Lower leg skin (tissue), 4 donors: Measurements from ENCODE around the gene ISG20L2. TPM values are rescaled to one million over a fixed set of nuclear protein-coding genes. Genes with fewer than 3 reads are reported as not detected.
A peak's percentile ranks its signal among the peaks of the same experiment; 100 is the strongest.

Experiments used
- DNase-seq, 2 donors: peaks; one replicate each; pipeline ENCODE4 v3.0.0-alpha.2; 2019; ENCODE audit warnings: low spot score in 2 of 2
- H3K4me3 ChIP-seq: fragments of 200-600 bp; sonication (generic); 2 replicates; pipeline ENCODE4 v1.5.1; 2017; ENCODE audit warnings: mild to moderate bottlenecking, low read depth; ENCODE audit not compliant: poor library complexity, severe bottlenecking
- POLR2A ChIP-seq, 2 donors: fragments of 450-650 bp; IDR thresholded peaks; one replicate each; pipeline ENCODE4 v1.6.1; 2016 to 2017; ENCODE audit warnings: antibody characterized with exemption in 2 of 2, mild to moderate bottlenecking in 1 of 2, moderate library complexity in 1 of 2
- WGBS, 2 donors: methylation state at CpG; one replicate each; pipeline ENCODE4 v1.1.5; 2018; 5-methylcytosine and 5-hydroxymethylcytosine counted together
- intact Hi-C: fragments of 100-400 bp; cut with DNase I; formaldehyde crosslinking; loops from one replicate; pipeline ENCODE4 v1.15.0; 2023; ENCODE audit warnings: low total_unique reads
- total RNA-seq, 4 donors: library from RNA; depleted of rRNA; stranded (reverse); fragments of >200 nt; gene quantifications; one replicate each; pipeline ENCODE4 v1.1.0, GENCODE V29; 2016
- TF ChIP-seq, protein P1 (sequence below), 3 donors: fragments of 450-650 bp; IDR thresholded peaks; one replicate each; pipeline ENCODE4 v1.5.1; 2016; ENCODE audit warnings: antibody characterized with exemption in 3 of 3, mild to moderate bottlenecking in 3 of 3, moderate library complexity in 2 of 3

The ISG20L2 gene
- total RNA-seq, 4 donors from 2014 or later, result 13.4 to 21.4 (median 16.7) TPM

DNA sequence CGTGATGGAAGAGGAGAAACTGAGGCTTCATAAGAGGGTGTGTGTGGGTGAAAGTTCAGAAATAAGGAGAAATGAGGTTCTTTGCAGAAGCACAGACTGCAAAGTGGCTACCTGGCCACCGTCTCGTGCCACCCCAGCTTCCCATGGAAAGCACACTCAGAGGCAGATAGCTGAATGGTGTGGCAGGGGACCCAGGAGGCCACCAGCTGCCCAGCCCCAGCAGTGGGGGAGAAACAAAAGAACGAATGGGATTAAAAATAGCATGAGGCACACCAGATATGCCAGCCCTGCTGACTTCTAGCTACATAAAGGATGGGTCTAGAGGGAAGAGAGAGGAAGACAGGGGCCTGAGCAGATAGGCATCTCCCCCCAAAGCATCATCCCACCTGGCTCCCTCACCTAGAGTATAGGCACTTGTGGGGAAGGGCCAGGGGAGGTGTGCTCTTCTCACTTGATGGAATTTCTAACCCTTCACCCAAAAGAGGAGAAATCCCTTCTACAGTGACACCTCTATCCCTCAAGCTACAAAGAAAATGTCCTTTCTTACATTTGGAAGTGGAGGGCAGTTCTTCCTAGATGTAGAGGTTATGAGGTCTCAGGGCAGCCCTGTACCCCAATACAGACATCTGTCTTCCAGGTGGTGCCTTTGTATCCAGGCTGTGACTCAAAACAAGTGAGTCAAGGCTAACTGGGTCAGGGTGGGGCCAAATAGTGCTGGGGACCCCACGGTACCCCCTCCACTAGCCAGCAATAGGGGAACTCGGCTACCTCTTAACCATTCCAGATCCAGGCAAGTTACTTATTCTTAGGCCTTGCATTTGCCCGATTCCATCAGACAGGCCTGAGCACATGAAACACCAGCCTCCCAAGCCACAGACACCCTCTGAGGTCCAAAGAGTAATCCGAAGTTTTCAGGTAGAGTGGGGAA is 19.4 kb upstream of the ISG20L2 start:
- TF ChIP-seq POLR2A (IDR thresholded peaks at IDR 0.05), result no peak
- TF ChIP-seq, protein P1, sequence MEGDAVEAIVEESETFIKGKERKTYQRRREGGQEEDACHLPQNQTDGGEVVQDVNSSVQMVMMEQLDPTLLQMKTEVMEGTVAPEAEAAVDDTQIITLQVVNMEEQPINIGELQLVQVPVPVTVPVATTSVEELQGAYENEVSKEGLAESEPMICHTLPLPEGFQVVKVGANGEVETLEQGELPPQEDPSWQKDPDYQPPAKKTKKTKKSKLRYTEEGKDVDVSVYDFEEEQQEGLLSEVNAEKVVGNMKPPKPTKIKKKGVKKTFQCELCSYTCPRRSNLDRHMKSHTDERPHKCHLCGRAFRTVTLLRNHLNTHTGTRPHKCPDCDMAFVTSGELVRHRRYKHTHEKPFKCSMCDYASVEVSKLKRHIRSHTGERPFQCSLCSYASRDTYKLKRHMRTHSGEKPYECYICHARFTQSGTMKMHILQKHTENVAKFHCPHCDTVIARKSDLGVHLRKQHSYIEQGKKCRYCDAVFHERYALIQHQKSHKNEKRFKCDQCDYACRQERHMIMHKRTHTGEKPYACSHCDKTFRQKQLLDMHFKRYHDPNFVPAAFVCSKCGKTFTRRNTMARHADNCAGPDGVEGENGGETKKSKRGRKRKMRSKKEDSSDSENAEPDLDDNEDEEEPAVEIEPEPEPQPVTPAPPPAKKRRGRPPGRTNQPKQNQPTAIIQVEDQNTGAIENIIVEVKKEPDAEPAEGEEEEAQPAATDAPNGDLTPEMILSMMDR (IDR thresholded peaks at IDR 0.05), result no peak
- DNase-seq, result no peak
- intact Hi-C loops, result no loop called here
- H3K4me3 ChIP-seq, result peak overlapping the region; percentile 19
- WGBS, 2 donors, result 2 to 6% methylated on average over 8 of the region's 8 CpGs

DNA sequence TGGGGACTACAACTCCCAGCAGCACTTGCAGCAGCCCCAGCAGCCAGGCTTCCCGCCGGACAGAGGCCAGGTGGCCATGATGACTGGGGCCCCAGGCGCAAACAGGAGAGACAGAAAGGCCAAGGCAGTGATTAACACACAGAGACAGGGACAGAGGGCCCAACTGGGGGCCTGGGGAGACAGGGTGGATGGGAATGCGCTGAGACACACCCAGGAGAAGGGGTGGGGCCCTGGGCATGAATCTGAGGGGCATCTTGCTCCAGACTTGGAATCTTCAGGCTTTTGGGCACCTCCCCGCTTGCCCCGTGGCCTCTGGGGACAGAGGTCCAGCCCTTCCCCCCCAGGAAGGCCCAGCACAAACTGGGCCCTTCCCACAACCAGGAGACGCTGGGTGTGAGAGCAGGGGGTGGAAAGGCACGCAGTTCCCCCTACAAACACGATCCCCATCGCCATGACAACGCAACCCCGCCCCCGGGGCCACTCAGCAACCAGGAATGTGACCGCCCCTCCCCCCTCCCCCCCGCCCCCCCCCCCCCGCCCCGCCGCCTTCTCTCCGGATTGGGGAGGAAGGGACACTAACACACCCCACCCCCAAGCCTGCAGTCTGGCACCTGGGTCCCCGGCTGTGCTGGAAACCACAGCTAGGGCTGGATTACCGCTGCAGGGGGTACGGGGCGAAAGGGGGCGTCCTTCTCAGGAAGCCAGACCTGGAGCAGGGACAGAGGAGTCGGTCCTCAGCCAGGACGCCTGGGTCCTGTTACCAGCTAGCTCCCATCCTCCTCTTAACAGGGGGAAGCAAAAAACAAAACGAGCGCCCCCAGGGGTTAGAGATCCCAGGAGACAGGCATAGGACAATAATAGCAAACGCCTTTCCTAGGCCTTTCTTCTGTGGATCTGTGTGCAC is 18.4 kb upstream of the ISG20L2 start:
- intact Hi-C loops, result no loop called here
- TF ChIP-seq, protein P1 (IDR thresholded peaks at IDR 0.05), result no peak
- TF ChIP-seq POLR2A (IDR thresholded peaks at IDR 0.05), result no peak
- peak overlapping the region; percentile 19 for H3K4me3 ChIP-seq
- DNase-seq, result peak; percentile 93 to 99
- WGBS, 2 donors, result 1% methylated on average over 18 to 22 of the region's 29 CpGs

DNA sequence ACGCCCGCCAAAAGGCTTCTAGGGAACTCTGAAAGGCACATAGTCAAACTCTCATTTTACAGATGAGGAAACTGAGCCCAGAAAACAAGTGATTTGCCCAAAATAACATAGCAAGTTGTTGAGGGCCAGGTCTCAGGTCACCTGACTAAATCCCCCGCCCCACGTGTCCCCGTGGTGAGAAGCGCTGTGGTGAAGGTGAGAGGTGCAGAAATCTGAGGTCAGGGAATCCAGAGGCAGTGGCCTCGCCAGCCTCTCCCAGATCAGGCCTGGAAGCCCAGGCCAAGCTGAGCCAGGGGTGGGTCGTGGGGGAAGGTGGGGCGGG is 17.8 kb upstream of the ISG20L2 start:
- TF ChIP-seq POLR2A (IDR thresholded peaks at IDR 0.05), result no peak
- TF ChIP-seq, protein P1 (IDR thresholded peaks at IDR 0.05), result no peak
- H3K4me3 ChIP-seq, result no peak overlapping the region
- intact Hi-C loops, result no loop called here
- 51 to 62% methylated on average over 8 to 9 of the region's 9 CpGs for WGBS, 2 donors
- no peak for DNase-seq

DNA sequence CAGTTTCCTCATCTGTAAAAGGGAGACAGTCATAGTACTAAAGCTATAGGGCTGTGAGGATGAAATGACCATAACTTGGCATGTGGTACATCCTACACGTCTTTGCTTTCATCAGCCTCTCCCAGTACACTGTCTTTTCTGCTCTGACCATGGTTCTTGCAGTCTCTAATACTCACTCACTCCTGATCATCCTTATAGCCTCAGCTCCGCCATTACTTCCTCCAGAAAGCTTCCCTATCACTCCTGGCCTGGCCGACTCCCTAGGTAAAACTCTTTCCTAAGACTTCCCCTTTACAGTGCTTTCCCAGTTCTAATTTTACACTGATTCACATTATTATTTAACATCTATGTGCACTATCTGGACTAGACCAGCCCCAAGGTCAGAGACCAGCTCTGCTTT is 17.3 kb upstream of the ISG20L2 start:
- DNase-seq, result no peak
- intact Hi-C loops, result no loop called here
- TF ChIP-seq POLR2A (IDR thresholded peaks at IDR 0.05), result no peak
- TF ChIP-seq, protein P1 (IDR thresholded peaks at IDR 0.05), result no peak
- no peak overlapping the region for H3K4me3 ChIP-seq
- WGBS, 2 donors, result 61 to 64% methylated on average over 3 of the region's 3 CpGs

DNA sequence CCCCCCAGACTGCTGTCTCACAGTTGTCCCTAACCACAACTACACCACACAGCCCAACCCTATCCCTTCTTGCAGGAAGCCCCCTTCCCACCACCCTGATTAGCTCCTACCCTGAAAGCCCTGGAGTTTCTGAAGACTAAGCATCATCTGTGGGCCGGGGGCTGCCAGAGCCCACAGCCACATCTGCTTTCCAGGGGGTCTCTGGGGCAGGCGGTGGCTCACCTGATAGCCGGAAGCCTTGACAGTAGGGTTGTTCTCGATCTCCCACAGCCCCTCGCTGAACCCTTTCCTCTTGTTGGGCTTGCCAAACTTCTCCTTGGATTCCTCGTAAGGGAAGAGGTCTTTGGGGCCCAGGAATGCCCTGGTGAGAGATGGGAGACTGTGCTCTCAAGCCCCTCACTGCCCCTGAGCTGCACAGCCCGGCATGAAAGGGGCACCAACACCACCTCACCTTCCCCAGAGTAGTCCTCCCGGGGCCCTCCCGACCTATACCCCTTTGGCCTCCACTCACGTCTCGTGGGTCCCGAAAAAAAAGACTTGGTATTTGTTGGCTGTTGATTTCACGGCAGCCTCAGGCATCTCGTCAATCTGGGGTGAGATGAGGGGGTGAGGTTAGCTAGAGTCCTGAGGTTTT is 16.3 kb upstream of the ISG20L2 start:
- no peak for DNase-seq
- H3K4me3 ChIP-seq, result no peak overlapping the region
- intact Hi-C loops, result no loop called here
- 70 to 76% methylated on average over 14 of the region's 14 CpGs for WGBS, 2 donors
- no peak for TF ChIP-seq POLR2A (IDR thresholded peaks at IDR 0.05)
- TF ChIP-seq, protein P1 (IDR thresholded peaks at IDR 0.05), result no peak
